GM21717 (cell line): ENCODE measurements around the gene TMEM175.

Source experiments
- ATAC-seq: cut with Tn5 transposase; IDR thresholded peaks from one replicate; pipeline ENCODE4 v1.9.1; 2021; ENCODE audit warnings: mild to moderate bottlenecking, moderate library complexity; ENCODE audit not compliant: unreplicated experiment

TMEM175 gene

DNA sequence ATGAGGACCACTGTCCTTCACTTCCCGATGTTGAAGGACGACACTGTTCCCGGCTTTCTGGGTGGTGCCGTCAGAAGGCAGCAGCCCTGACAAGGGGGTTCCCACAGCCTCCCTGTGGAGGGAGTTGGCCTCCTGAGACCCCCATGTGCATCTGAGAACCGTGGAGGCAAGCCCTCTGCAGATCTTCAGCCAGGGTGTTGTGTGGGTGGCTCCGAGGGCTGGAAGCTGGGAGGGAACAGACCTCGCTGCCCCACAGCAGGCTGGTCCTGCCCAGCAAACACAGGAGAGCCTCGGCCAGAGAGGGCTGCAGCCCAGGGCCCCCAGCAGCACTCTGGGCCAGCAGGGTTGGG is 24.9 kb downstream of the TMEM175 start:
- ATAC-seq: no peak

DNA sequence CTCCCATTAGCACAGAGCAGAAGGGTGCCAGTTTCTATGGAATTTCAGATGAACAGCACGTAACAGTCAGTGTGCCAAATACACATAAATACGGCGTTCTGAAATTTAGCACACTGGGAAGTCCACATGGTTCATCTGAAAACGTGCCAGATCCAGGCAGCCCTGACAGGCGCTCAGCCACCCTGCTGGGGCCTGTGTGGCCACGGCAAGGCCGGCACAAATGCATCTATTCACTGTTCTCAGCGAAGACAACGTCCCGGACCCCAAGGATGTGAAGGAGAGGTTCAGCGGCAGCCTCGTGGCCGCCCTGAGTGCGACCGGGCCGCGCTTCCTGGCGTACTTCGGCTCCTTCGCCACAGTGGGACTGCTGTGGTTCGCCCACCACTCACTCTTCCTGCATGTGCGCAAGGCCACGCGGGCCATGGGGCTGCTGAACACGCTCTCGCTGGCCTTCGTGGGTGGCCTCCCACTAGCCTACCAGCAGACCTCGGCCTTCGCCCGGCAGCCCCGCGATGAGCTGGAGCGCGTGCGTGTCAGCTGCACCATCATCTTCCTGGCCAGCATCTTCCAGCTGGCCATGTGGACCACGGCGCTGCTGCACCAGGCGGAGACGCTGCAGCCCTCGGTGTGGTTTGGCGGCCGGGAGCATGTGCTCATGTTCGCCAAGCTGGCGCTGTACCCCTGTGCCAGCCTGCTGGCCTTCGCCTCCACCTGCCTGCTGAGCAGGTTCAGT is 25.5 kb downstream of the TMEM175 start:
- no peak for ATAC-seq

DNA sequence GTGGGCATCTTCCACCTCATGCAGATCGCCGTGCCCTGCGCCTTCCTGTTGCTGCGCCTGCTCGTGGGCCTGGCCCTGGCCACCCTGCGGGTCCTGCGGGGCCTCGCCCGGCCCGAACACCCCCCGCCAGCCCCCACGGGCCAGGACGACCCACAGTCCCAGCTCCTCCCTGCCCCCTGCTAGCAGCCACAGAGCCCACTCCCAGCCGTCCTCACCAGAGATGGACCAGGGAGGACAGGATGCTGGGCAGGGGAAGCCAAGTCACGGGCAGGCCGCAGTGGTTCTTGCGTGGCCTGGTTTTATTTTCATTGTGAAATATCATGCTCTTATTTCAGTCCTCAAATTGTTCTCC is 26.0 kb downstream of the TMEM175 start:
- no peak for ATAC-seq

DNA sequence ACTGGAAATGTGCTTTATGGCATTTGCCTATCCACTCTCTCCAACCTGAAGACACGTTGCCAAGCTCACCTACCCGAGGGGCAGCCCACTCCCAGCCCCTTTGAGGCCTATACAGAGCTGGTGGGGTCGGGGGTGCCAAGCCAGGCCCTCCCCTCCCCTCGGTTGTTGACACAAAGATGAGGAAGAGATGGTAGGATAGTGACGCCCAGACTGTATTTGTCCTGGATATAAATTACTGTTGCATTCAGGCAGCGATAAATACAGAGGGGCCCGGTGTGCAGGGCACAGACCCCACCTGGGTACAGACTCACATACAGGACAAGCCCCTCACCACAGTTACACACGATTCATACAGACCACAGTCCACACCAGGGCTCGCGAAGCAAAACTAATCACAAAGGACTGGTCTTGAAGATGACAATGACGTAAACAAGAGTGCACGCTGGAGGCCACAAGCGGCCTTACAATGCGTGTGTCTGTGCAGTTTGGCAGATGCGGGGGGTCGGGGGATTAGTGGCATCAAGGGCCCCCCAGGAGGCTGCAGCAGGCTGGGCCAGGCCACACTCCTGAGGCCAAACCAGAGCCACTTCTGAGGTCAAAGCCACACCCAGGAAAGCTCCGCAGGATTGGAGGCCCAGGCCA is 26.6 kb downstream of the TMEM175 start:
- ATAC-seq: no peak

GRCh38 chr4:959338-960139 is 27.3 kb downstream of the TMEM175 start:
- ATAC-seq: no peak

- ATAC-seq: no peak
These were observed 27.9 kb downstream of the TMEM175 start for GRCh38 chr4:960140-960635.

DNA sequence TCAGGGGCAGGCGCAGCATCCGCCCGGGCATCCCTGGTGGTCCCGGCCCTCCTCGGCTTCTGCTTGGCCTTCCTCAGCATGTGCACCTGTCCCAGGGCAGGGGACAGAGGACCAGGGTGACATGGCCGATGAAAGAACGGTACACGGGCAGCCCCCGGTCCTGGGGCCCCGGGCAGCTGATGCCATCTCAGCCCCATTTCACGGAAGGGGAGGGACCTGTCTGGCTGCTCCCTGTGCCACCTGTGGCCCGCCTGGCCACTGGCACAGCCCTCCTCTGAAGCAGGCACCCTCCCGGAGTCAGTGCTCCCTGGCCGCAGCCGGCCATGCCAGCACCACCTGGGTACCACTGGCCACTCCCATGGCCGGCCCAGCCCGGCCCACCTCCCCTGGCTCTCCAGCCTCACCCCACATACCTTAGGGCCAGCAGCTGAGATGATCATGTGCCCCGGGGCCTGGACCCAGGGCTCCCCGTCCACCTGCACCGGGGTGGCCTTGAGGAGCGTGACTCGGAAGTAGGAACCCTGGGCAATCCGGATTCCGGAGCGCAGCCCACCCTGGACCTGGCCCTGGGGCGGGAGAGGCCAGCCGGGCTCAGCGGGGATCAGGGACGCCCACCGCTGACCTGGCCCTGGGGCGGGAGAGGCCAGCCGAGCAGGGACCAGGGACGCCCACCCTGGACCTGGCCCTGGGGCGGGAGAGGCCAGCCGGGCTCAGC is 28.5 kb downstream of the TMEM175 start:
- ATAC-seq: no peak

- ATAC-seq: no peak
These were observed 29.3 kb downstream of the TMEM175 start for GRCh38 chr4:961351-962230.

DNA sequence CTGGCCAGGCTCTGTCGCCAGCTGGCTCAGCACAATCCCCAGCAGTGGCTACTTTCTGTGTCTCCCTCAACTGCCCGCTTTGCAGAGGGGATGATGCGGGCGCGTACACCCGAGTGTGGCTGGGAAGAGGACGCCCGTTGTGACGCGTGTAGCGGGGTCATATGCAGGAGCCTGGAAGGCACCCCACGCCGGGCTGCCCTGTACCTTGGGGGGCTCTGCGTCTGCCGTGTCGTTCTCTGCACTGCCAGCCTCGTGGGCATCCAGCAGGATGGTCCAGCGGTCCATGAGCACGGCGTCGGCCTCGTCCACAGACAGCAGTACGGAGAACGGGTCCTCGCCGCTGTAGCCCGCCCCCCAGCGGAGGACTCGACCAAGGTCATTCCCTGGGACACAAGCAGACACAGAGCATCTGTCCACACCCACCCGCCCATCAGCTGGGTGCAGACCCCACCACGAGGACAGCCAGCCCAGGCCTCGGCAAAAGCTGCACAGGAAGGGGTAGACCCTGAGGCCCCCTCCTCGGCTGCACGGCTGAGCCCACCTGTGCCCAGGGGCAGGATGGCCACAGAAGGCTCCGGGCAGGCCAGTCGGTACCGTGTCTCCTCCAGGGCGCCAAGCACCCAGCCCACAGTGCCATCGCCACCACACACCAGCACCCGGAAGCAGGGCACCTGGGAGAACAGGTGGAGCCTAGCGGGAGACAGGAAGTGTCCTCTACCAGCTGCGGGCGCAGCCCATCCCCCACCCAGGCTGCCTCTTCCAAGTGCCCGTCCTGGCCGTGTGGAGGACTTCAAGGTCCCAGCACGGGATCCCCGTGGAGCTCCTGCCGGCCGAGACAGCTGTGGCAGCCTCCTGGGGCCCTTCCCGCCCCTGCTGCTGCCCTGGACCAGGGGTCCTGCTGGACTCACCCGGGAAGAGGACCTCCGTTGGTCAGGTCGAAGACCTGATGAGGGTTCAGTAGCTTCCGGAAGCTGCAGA is 30.3 kb downstream of the TMEM175 start:
- no peak for ATAC-seq

GRCh38 chr4:963276-964225 is 31.3 kb downstream of the TMEM175 start:
- ATAC-seq: no peak

DNA sequence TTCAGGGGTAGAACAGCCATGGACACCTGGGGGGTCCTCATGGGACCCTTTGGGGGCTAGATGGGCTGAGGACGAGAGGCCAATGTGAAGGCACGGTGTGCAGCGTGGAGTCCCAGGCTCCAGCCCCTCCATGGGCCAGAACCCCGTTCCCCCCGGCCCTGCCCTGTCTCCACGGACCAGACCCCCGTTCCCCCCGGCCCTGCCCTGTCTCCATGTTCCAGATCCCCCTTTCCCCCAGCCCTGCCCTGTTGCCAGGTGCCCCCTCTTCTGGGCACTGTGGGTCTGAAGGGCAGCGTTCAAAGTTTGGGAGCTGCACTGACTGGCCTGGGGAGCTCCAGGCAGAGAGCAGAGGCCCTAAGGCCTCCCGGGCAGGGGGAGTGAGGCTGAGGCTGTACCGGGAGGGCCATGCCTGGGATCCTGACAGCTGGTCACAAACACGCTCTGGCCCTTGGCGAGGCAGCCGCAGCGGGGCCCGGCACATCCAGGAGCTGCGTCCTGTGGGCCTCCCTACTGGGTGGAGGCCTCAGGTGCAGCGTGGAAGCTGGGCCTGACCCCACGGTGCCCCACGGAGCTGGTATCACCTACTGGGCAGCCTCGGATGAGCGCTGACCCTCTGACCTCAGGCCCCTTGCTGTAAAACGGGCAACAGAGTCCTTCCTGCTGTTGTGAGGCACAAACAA is 32.2 kb downstream of the TMEM175 start:
- ATAC-seq: no peak

GRCh38 chr4:965048-965765 is 32.9 kb downstream of the TMEM175 start:
- ATAC-seq: no peak

DNA sequence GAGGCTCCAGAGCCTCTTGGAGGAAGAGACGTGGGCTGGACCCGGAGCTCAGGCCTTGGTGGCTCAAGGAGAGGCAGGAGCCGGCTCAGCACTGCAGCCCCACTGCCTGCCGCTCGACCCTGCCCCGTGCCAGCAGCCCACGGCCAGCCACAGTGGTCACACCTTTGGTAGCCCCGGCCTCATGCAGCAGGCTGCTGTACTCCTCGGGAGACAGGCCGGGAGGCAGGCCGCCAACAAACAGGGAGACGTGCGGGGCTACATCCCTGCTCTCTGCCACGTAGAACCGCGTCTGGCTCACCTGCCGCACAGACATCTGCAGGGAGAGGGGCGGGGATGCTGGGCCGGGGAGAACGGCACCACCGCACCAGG is 33.5 kb downstream of the TMEM175 start:
- ATAC-seq: no peak

DNA sequence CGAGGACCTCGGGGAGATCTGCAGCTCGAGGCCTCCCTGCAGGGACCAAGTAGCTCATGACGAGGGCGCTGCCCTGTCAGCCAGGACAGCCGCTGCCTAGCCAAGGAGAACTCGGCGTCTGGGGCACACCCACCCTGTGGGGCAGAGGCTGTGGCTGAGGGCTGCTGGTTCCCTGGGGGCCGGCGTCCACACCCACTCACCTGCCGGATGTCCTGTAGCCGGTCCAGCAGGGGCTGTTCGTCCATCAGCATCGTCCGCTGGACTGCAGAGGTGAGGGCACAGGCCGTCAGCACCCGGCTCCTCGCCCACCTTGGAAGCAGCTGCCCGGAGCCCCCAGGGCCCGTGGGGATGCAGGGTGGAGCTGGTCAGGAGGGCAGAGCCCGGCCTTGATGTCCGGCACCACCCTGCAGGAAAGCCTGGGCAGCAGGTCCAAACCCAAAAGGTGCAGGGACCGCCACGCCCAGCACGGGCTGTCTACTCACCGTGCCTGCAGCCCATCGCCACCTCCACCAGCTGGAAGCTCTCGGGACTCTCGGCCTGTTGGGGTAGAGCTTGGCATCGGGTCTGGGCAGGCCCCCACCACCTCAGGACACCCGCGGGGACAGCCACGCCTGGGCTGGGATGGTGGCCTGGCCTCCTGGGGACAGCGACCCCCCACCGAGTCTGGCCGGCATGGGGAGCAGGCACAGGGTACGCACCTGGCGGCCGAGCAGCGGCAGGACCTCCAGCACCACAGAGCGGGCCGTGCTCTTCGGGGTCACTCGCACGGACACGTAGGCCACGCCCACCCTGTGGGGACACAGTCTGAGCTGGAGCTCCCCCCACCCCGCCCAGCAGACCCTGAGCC is 34.2 kb downstream of the TMEM175 start:
- no peak for ATAC-seq

DNA sequence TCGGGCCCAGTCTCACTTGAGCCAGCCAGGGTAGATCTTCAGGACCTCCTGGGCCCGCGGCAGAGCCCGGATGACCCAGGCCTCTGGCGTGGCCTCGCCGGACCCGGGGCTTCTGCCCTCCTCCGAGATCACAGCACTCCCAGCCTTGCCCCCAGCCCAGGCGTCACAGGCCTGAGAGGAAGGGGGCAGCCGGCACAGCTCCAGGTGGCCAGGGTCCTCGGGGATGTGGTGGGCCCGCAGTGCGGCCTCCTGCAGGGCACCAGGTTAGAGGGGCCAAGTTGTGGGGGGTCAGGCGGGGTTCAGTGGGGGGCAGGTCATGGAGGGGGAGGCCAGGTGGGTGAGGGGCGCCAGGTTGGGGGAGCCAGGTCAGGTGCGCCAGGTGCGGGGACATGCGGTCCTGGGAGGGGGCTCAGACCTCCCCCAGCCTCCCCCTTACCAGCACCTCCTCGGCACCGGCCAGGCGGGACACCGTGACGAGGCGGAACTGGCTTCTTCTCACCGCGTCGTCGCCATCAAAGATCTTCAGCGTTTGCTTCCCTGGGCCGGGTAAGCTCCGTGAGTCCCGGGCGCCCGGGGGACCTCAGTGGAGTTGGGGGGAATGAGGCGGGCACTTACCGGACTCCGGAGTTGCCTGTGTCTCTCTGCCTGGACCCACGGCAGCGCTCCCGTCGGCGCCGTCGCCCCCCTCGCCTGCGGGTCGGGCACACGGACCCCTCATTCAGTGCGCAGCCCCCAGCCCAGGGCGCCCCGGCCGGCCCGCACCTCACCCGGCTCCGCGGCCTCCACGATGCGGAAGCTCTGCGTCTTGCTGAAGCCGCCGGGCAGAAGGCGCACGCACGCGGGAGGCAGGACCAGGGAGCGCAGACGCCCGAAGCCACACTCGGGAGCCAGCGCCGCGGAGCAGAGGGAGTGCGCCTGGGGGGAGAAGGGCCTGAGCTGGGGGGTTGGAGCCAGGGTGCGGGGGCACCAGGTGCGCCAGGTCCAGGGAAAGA is 35.1 kb downstream of the TMEM175 start:
- ATAC-seq: no peak
